H9 (cell line): ENCODE measurements around the gene JARID2. TPM values are rescaled to one million over a fixed set of nuclear protein-coding genes. Genes with fewer than 3 reads are reported as not detected.

Source experiments
- DNase-seq: peaks from one replicate; pipeline ENCODE4 v3.0.0-alpha.2; 2017
- H2AFZ ChIP-seq: one replicate; pipeline ENCODE4 v1.6.1; 2013; ENCODE audit warnings: mild to moderate bottlenecking, low read length, control low read depth, moderate library complexity
- H2AK5ac ChIP-seq: 2 replicates; pipeline ENCODE4 v1.6.1; 2013; ENCODE audit warnings: low read length, control low read depth, mixed read lengths; ENCODE audit not compliant: insufficient read length
- H2BK120ac ChIP-seq: one replicate; pipeline ENCODE4 v1.6.1; 2013; ENCODE audit warnings: low read depth, mild to moderate bottlenecking, low read length, control low read depth, inconsistent platforms; ENCODE audit not compliant: poor library complexity, severe bottlenecking
- H2BK12ac ChIP-seq: 2 replicates; pipeline ENCODE4 v1.6.1; 2013; ENCODE audit warnings: low read length, control low read depth, mixed read lengths, low read depth; ENCODE audit not compliant: insufficient read length
- H2BK15ac ChIP-seq: 2 replicates; pipeline ENCODE4 v1.6.1; 2013; ENCODE audit warnings: low read depth, low read length, control low read depth
- H2BK20ac ChIP-seq: one replicate; pipeline ENCODE4 v1.6.1; 2013; ENCODE audit warnings: low read depth, mild to moderate bottlenecking, low read length, control low read depth, inconsistent platforms; ENCODE audit not compliant: poor library complexity, severe bottlenecking
- H2BK5ac ChIP-seq: 2 replicates; pipeline ENCODE4 v1.6.1; 2013; ENCODE audit warnings: low read length, control low read depth, mixed read lengths; ENCODE audit not compliant: insufficient read length
- H3K14ac ChIP-seq: 2 replicates; pipeline ENCODE4 v1.6.1; 2013; ENCODE audit warnings: low read length, control low read depth; ENCODE audit not compliant: insufficient read depth
- H3K18ac ChIP-seq: 2 replicates; pipeline ENCODE4 v1.6.1; 2013; ENCODE audit warnings: low read depth, mild to moderate bottlenecking, mixed read lengths, low read length, control low read depth; ENCODE audit not compliant: insufficient read length
- H3K23ac ChIP-seq: 2 replicates; pipeline ENCODE4 v1.6.1; 2013; ENCODE audit warnings: low read length, control low read depth, mixed read lengths, low read depth; ENCODE audit not compliant: insufficient read length
- H3K23me2 ChIP-seq: 2 replicates; pipeline ENCODE4 v1.6.1; 2013; ENCODE audit warnings: low read depth, mild to moderate bottlenecking, mixed read lengths, low read length, control low read depth; ENCODE audit not compliant: insufficient read length, poor library complexity, severe bottlenecking
- H3K27ac ChIP-seq: 2 replicates; pipeline ENCODE4 v1.5.1; 2013; ENCODE audit warnings: low read length, control low read depth, mixed read lengths, low read depth; ENCODE audit not compliant: insufficient read length
- H3K27me3 ChIP-seq: 2 replicates; pipeline ENCODE4 v1.6.1; 2013; ENCODE audit warnings: low read length, control low read depth, inconsistent platforms; ENCODE audit not compliant: insufficient read depth
- H3K4ac ChIP-seq: 2 replicates; pipeline ENCODE4 v1.6.1; 2013; ENCODE audit warnings: low read depth, mild to moderate bottlenecking, control low read depth, inconsistent platforms, low read length, moderate library complexity
- H3K4me1 ChIP-seq: 2 replicates; pipeline ENCODE4 v1.6.1; 2013; ENCODE audit warnings: low read length, control low read depth, inconsistent platforms; ENCODE audit not compliant: insufficient read depth
- H3K4me2 ChIP-seq: 2 replicates; pipeline ENCODE4 v1.6.1; 2013; ENCODE audit warnings: low read length, control low read depth, mixed read lengths; ENCODE audit not compliant: insufficient read length, insufficient read depth
- H3K56ac ChIP-seq: 2 replicates; pipeline ENCODE4 v1.6.1; 2013; ENCODE audit warnings: low read depth, mild to moderate bottlenecking, mixed read lengths, low read length, control low read depth; ENCODE audit not compliant: insufficient read length
- H3K79me1 ChIP-seq: 2 replicates; pipeline ENCODE4 v1.6.1; 2013; ENCODE audit warnings: low read depth, mild to moderate bottlenecking, moderate library complexity, low read length, control low read depth, inconsistent platforms; ENCODE audit not compliant: insufficient read depth, poor library complexity, severe bottlenecking
- H3K79me2 ChIP-seq: 2 replicates; pipeline ENCODE4 v1.6.1; 2013; ENCODE audit warnings: low read length, control low read depth, inconsistent platforms; ENCODE audit not compliant: insufficient read depth
- H3K9ac ChIP-seq: 2 replicates; pipeline ENCODE4 v1.6.1; 2013; ENCODE audit warnings: low read length, control low read depth, mixed read lengths; ENCODE audit not compliant: insufficient read length; ENCODE audit errors: extremely low read depth
- H3K9me3 ChIP-seq: one replicate; pipeline ENCODE4 v1.6.1; 2013; ENCODE audit warnings: low read depth, low read length, inconsistent platforms; ENCODE audit not compliant: control insufficient read depth
- H3T11ph ChIP-seq: one replicate; pipeline ENCODE4 v1.6.1; 2013; ENCODE audit warnings: mild to moderate bottlenecking, low read length, control low read depth, inconsistent platforms
- H4K20me1 ChIP-seq: one replicate; pipeline ENCODE4 v1.6.1; 2013; ENCODE audit not compliant: control insufficient read depth, insufficient read length, insufficient read depth
- H4K5ac ChIP-seq: 2 replicates; pipeline ENCODE4 v1.6.1; 2013; ENCODE audit warnings: low read depth, mild to moderate bottlenecking, mixed read lengths, low read length, control low read depth; ENCODE audit not compliant: insufficient read length
- H4K8ac ChIP-seq: replicated peaks from 2 replicates; pipeline ENCODE4 v1.6.1; 2013; ENCODE audit warnings: low read length, control low read depth, mixed read lengths, low read depth; ENCODE audit not compliant: insufficient read length
- H4K91ac ChIP-seq: 2 replicates; pipeline ENCODE4 v1.6.1; 2013; ENCODE audit warnings: low read depth, mild to moderate bottlenecking, moderate library complexity, mixed read lengths, low read length, control low read depth; ENCODE audit not compliant: insufficient read length
- H3K27ac Mint-ChIP-seq, 3 experiments: 2 replicates in 2 of 3; 3 replicates in 1 of 3; pipeline ENCODE4 v1.8.0; 2020 to 2021; ENCODE audit warnings: mixed read lengths in 3 of 3, mild to moderate bottlenecking in 1 of 3, moderate library complexity in 1 of 3
- H3K27me3 Mint-ChIP-seq: 2 replicates; pipeline ENCODE4 v1.8.0; 2021; ENCODE audit warnings: low read depth, mild to moderate bottlenecking, moderate library complexity, mixed read lengths
- H3K36me3 Mint-ChIP-seq, 3 experiments: 2 replicates in 2 of 3; 3 replicates in 1 of 3; pipeline ENCODE4 v1.8.0; 2020 to 2021; ENCODE audit warnings: low read depth in 3 of 3, mixed read lengths in 3 of 3; ENCODE audit not compliant: insufficient read depth in 1 of 3
- H3K4me1 Mint-ChIP-seq, 2 experiments: 2 replicates each; pipeline ENCODE4 v1.8.0; 2020; ENCODE audit warnings: mixed read lengths in 2 of 2
- H3K4me3 Mint-ChIP-seq, 2 experiments: 2 replicates in 1 of 2; 3 replicates in 1 of 2; pipeline ENCODE4 v1.8.0; 2020 to 2021; ENCODE audit warnings: mild to moderate bottlenecking in 2 of 2, mixed read lengths in 2 of 2, moderate library complexity in 1 of 2
- H3K9me3 Mint-ChIP-seq, 2 experiments: 2 replicates in 1 of 2; 3 replicates in 1 of 2; pipeline ENCODE4 v1.8.0; 2020; ENCODE audit warnings: mild to moderate bottlenecking in 2 of 2, mixed read lengths in 2 of 2, moderate library complexity in 1 of 2
- CTCF ChIP-seq: fragments of 200-600 bp; sonication (generic); conservative IDR thresholded peaks from 3 replicates; pipeline ENCODE4 v1.8.0; 2021; ENCODE audit warnings: antibody characterized with exemption, mild to moderate bottlenecking
- WGBS: extraction: QIAGEN DNeasy Blood & Tissue Kit; methylation state at CpG from one replicate; pipeline ENCODE4 v1.1.7; 2013; ENCODE audit warnings: missing lambda C conversion rate, low lambda C conversion rate, mixed read lengths; ENCODE audit not compliant: insufficient read length; ENCODE audit errors: extremely low coverage; 5-methylcytosine and 5-hydroxymethylcytosine counted together
- total RNA-seq: library from RNA; stranded (reverse); gene quantifications from 2 replicates; pipeline ENCODE4 v1.2.1, GENCODE V29; 2021

JARID2 gene
- total RNA-seq, 1 experiment from 2014 or later: 174 TPM

GRCh38 chr6:15317934-15318902, 72.3 kb downstream of the JARID2 start:
- Mint-ChIP-seq H3K4me3 (no peak overlapping the region; a peak in 1 of 5 replicates), H3K4me1 (peaks cover 89% of the 10 kb centered on the region in 2 experiments), H3K27ac (peak overlapping the region; percentile 8 to 75 (median 26); a peak in 3 of 7 replicates)

More at GRCh38 chr6:15317934-15318902, 72.3 kb downstream of the JARID2 start:
- H3K4ac ChIP-seq: no peak overlapping the region
- H2BK120ac ChIP-seq: no peak overlapping the region
- DNase-seq: no peak
- H3K18ac ChIP-seq: no peak overlapping the region
- no peak overlapping the region for H2AK5ac ChIP-seq
- H4K20me1 ChIP-seq: peaks cover 2% of the 10 kb centered on the region
- no peak overlapping the region for H4K91ac ChIP-seq
- no peak overlapping the region for H2BK12ac ChIP-seq
- H3K14ac ChIP-seq: no peak overlapping the region; the same call in 1 of the 2 replicates
- H3K9me3 ChIP-seq: no peaks in the 10 kb centered on the region
- H3K79me1 ChIP-seq: no peaks in the 10 kb centered on the region
- no peak for TF ChIP-seq CTCF
- no peak overlapping the region for H2BK15ac ChIP-seq
- H3K36me3 Mint-ChIP-seq: peaks cover 1 to 4% (median 3%) of the 10 kb centered on the region in 3 experiments; a peak in 5 of 7 replicates
- no peak overlapping the region for H3K4me2 ChIP-seq
- H3K9ac ChIP-seq: no peak overlapping the region
- no peaks in the 10 kb centered on the region for H3K27me3 ChIP-seq
- peaks cover 96% of the 10 kb centered on the region for H3K79me2 ChIP-seq
- H2BK5ac ChIP-seq: no peak overlapping the region
- H3K23me2 ChIP-seq: no peaks in the 10 kb centered on the region
- H3K27ac ChIP-seq: no peak overlapping the region
- H4K5ac ChIP-seq: no peak overlapping the region
- H2BK20ac ChIP-seq: no peak overlapping the region
- H3K9me3 Mint-ChIP-seq: no peaks in the 10 kb centered on the region
- no peak overlapping the region for H3K56ac ChIP-seq
- no peaks in the 10 kb centered on the region for H3K27me3 Mint-ChIP-seq
- no peak overlapping the region for H2AFZ ChIP-seq
- H3T11ph ChIP-seq: no peak overlapping the region
- peaks cover 25% of the 10 kb centered on the region; the same call in 1 of the 2 replicates for H3K4me1 ChIP-seq
- H3K23ac ChIP-seq: no peak overlapping the region
- no CpG with 5 or more reads among the region's 9 CpGs for WGBS
- no peak overlapping the region for H4K8ac ChIP-seq
